Measurements from ENCODE around the gene CTSL.
"Not testable (repeated sequence)": the region's sequence is repeated elsewhere in the genome, so short reads cannot be mapped to it uniquely, and the experiment has no call there.

The CTSL gene

DNA sequence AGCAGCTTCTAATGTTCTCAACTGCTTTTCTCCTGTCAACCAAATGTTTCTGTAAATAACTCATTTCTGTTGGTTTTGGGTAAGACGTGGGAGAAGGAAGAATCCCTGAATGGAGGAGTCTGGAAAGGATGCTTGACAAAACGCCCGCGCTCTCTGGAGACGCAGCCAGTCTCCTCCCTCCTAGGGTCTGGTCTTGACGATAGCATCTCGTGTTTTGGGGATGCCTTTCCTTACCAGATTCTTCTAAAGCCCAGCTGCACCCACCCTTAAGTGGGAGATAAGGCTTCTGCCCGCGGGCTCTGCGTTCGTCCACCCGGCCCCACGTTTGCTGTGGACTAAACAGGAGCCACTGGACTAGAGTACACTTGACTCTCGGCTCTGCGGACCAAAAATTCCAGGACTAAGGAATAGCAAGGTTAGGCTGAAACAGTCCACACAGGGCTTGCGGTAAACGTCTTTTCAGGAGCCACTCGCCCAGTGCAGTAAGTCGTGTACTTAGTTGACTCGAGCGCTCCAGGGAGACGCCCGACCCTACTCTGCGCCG lies 491 bp upstream of the CTSL start:
- Mint-ChIP-seq H3K36me3 (ENCODE audit: low read depth) (no peaks in the 10 kb centered on the region), H3K27me3 (peaks cover 31% of the 10 kb centered on the region), H3K27ac (no peak overlapping the region), H3K9me3 (no peaks in the 10 kb centered on the region), H3K4me3 (peak overlapping the region; percentile 71), H3K4me1 (peaks cover 6% of the 10 kb centered on the region)
- DNase-seq, result no peak
- no peak for ATAC-seq

DNA sequence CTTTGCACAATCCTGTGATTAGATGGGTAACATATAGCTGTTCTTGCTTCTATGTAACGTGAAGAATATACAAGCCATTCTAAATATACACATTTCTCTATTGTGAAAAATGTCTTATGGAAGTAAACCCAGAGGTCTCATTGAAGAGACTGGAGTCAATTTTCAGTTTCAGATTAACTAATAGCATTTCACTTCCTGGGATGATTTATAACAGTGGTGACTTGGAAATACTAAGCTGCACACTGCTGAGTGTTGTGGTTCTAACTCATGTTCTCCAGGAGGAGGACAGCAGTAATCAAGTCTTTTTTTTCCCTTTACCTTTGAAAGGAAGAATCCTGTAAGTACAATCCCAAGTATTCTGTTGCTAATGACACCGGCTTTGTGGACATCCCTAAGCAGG lies 3.3 kb downstream of the CTSL start:
- no peak overlapping the region for H3K4me3 Mint-ChIP-seq
- H3K4me1 Mint-ChIP-seq, result peaks cover 6% of the 10 kb centered on the region
- peaks cover 38% of the 10 kb centered on the region for H3K27me3 Mint-ChIP-seq
- ATAC-seq (no peak), DNase-seq (no peak)
- H3K27ac Mint-ChIP-seq, result no peak overlapping the region
- no peaks in the 10 kb centered on the region for H3K36me3 Mint-ChIP-seq (ENCODE audit: low read depth)
- no peaks in the 10 kb centered on the region for H3K9me3 Mint-ChIP-seq

DNA sequence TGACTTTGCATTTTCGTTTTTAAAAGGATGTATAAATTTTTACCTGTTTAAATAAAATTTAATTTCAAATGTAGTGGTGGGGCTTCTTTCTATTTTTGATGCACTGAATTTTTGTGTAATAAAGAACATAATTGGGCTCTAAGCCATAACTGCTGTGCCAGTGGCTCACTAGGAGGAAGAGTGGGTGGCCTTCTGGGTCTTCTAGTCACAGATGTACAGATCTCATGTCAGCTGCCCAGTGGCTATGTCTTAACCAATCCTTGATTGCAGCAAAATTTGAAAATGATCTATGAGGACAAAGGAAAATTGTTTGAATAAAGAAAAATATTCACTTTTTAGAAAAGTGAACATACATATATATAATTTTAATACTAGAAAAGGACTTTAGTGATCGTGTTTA lies 5.4 kb downstream of the CTSL start:
- Mint-ChIP-seq H3K27me3 (peaks cover 28% of the 10 kb centered on the region), H3K4me1 (peaks cover 2% of the 10 kb centered on the region), H3K9me3 (peaks cover 4% of the 10 kb centered on the region), H3K4me3 (no peak overlapping the region), H3K27ac (no peak overlapping the region), H3K36me3 (ENCODE audit: low read depth) (no peaks in the 10 kb centered on the region)
- DNase-seq (no peak), ATAC-seq (no peak)

DNA sequence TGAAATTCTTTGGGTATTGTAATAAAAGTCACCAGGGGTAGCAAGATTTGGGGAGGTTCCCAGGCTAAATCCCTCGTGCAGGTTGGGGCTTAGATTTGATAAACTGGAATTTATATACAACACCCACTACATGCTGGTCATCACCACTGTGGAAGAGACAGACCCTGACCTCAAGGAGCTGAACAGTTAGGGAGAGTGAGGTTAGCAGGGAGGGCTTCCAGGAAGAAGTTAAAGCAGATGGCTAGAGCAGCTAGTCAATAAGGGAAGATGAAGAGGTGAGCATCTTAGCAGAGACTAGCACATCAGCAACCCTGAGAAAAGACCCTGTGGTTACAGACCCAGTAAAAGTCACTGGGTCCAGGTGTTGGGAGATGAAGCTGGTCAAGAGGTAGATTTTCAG lies 6.4 kb downstream of the CTSL start:
- Mint-ChIP-seq H3K27me3 (peaks cover 27% of the 10 kb centered on the region), H3K9me3 (peaks cover 4% of the 10 kb centered on the region), H3K4me3 (no peak overlapping the region), H3K27ac (no peak overlapping the region), H3K36me3 (ENCODE audit: low read depth) (no peaks in the 10 kb centered on the region), H3K4me1 (no peaks in the 10 kb centered on the region)
- no peak for DNase-seq
- no peak for ATAC-seq

DNA sequence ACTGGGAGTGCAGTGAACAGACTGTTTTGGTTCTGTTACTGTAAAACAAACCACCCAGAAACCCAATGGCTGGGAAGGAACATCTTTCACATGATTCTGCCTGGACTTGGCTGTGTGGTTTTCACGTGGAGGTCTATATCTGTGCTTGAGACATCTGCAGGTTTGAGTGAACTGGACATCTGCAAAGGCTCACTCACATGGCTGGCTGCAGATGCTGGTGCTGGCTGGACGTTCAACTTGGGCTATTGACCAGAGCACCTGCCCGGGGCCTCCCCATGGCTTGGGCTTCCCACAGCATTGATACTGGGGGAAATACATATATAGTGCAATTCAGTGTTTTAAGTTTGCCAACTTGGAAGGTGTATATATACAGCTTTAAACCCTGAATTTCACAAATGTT lies 6.8 kb downstream of the CTSL start:
- ATAC-seq, result no peak
- DNase-seq, result no peak
- no peaks in the 10 kb centered on the region for H3K36me3 Mint-ChIP-seq (ENCODE audit: low read depth)
- no peaks in the 10 kb centered on the region for H3K4me1 Mint-ChIP-seq
- H3K27ac Mint-ChIP-seq, result no peak overlapping the region
- H3K9me3 Mint-ChIP-seq, result peaks cover 4% of the 10 kb centered on the region
- H3K4me3 Mint-ChIP-seq, result no peak overlapping the region
- H3K27me3 Mint-ChIP-seq, result peaks cover 26% of the 10 kb centered on the region

DNA sequence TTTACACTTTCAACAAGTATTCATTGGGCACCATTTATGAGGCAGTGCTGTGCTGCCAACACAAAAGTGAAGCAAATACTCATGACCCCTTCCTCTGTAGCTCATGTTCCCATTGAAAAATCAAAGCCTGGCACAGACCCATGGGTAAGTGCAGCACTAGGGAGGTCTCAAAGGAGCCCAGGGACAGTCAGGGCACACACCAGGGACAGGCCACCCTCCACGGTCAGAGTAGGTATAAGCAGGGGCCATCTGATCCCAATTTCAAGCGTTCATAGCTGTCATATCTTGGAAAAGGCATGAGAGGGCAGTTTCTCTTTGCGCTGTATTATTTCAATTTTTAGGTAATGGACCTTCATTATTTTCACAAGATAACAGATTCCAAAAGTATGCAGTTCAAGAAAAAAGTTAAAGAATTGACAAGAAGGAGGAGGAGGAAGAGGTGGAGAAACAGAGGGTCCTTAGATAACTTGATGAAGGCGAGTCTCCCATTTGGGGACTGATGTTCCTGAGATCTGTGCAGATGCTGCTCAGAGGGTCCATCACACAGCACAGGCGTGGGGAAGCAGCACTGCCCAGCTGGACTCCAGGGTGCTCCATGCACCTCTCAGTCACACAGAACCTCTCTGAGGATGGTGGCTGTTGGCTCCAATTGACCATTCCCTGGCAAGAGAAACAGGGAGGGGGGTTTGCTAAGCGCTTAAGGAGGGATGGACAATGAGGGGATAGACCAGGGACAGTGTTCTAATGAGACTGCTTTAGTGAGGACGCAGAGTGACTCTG lies 7.5 kb downstream of the CTSL start:
- no peak overlapping the region for H3K27ac Mint-ChIP-seq
- H3K9me3 Mint-ChIP-seq, result peaks cover 4% of the 10 kb centered on the region
- DNase-seq (no peak), ATAC-seq (no peak)
- H3K36me3 Mint-ChIP-seq (ENCODE audit: low read depth), result no peaks in the 10 kb centered on the region
- peaks cover 20% of the 10 kb centered on the region for H3K27me3 Mint-ChIP-seq
- no peaks in the 10 kb centered on the region for H3K4me1 Mint-ChIP-seq
- no peak overlapping the region for H3K4me3 Mint-ChIP-seq

DNA sequence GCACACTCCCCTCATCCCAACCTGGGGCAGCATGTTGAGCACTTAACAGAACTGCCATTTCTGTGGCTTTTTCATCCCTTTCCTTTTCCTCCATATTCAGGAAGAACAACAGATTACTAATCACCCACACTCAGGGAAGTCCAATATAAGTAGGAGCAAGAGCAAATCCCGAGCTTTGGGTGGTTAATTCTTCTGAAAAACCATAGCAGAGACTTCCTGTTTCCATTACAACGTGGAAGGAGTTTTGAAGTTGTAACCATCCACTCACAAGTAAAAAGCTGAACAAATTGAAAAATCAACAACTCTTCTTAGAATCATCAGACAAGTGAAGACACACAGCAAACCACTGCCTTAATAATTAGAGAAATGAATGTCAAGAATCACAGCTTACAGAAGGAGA lies 8.2 kb downstream of the CTSL start:
- no peaks in the 10 kb centered on the region for H3K4me1 Mint-ChIP-seq
- H3K27ac Mint-ChIP-seq, result no peak overlapping the region
- H3K4me3 Mint-ChIP-seq, result no peak overlapping the region
- H3K27me3 Mint-ChIP-seq, result peaks cover 20% of the 10 kb centered on the region
- ATAC-seq, result no peak
- no peaks in the 10 kb centered on the region for H3K36me3 Mint-ChIP-seq (ENCODE audit: low read depth)
- no peak for DNase-seq
- peaks cover 4% of the 10 kb centered on the region for H3K9me3 Mint-ChIP-seq

DNA sequence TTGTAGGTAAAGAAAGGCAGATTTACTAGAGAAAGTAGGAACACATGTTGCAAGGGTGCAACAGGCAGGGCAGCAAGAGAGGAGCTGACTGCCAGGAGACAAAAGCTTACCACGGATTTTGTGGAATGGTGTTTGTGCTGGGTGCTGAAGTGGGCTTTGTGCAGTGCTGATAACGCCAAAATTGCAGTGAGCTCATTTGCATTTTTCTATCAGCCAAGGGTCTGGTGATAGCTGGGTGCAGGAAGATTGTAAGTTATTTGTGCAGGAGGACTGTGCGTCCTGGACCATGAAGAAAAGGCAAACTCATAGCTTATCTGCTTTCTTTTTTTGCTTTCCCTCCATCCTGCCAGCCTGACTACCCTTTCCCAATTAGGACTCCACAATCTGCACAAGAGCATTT lies 13.6 kb downstream of the CTSL start:
- DNase-seq, result no peak
- Mint-ChIP-seq H3K27ac (no peak overlapping the region), H3K27me3 (peaks cover 7% of the 10 kb centered on the region), H3K36me3 (ENCODE audit: low read depth) (peaks cover 3% of the 10 kb centered on the region), H3K9me3 (peaks cover 10% of the 10 kb centered on the region), H3K4me3 (no peak overlapping the region), H3K4me1 (no peaks in the 10 kb centered on the region)
- no peak for ATAC-seq

DNA sequence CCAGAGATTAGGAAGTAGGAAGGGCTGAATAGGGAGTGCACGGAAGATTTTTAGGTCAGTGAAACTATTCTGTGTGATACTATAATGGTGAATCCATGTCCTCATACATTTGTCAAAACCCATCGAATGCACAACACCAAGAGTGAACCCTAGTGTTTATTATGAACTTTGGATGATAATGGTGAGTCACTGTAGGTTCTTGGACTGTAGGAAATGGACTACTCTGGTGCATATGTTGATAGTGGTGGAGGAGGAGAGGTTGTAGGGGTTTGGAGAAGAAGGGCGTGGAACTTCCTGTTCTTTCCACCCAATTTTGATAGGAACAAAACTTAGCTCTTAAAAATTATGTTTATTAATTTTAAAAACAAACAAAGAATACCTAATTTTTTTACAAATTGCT lies 14.3 kb downstream of the CTSL start:
- Mint-ChIP-seq H3K27ac (no peak overlapping the region), H3K4me3 (no peak overlapping the region), H3K36me3 (ENCODE audit: low read depth) (peaks cover 3% of the 10 kb centered on the region), H3K4me1 (no peaks in the 10 kb centered on the region), H3K9me3 (peaks cover 10% of the 10 kb centered on the region), H3K27me3 (peaks cover 7% of the 10 kb centered on the region)
- DNase-seq, result no peak
- ATAC-seq, result no peak

DNA sequence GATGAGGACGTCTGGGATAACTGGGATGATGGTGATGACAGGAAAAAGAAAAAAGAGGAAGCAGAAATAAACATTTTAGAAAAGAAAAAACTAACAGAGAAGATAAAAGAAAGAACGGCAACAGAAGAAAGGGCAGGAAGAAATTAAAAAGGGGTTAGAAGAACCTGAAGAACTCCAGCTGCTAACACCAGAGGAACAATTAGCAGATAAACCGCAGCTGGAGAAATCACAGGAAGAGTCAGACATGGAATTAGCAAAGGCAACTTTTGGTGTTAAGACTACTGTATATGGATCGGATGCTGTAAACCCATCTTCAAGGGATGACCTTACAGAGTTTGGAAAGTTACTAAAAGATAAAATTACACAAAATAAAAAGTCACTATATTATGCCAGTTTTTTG lies 15.4 kb downstream of the CTSL start:
- Mint-ChIP-seq H3K4me3 (no peak overlapping the region), H3K36me3 (ENCODE audit: low read depth) (peaks cover 3% of the 10 kb centered on the region), H3K27ac (no peak overlapping the region), H3K9me3 (peaks cover 6% of the 10 kb centered on the region), H3K27me3 (peaks cover 7% of the 10 kb centered on the region), H3K4me1 (no peaks in the 10 kb centered on the region)
- no peak for DNase-seq
- ATAC-seq, result no peak

DNA sequence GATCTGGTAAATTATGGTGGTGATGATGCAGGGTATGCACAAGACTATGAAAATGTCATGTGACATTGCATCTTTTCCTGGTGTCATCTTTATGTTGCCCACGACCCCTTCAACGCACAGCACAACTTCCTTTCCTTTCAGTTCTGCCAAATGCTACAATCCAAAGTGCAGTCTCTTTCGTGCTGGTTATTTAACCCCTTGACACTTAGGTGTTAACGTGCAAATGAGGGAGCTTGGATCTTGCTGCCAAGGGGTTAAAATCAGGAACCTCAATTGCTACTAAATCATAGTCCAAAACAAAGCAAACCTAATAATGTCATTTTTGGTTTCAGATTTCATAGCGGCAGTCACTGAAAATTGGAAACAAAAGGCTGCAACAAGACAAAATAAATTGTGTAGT lies 16.0 kb downstream of the CTSL start:
- peaks cover 6% of the 10 kb centered on the region for H3K27me3 Mint-ChIP-seq
- H3K9me3 Mint-ChIP-seq, result peaks cover 6% of the 10 kb centered on the region
- H3K27ac Mint-ChIP-seq, result no peak overlapping the region
- H3K4me3 Mint-ChIP-seq, result no peak overlapping the region
- ATAC-seq (no peak), DNase-seq (no peak)
- H3K36me3 Mint-ChIP-seq (ENCODE audit: low read depth), result peaks cover 3% of the 10 kb centered on the region
- H3K4me1 Mint-ChIP-seq, result no peaks in the 10 kb centered on the region

DNA sequence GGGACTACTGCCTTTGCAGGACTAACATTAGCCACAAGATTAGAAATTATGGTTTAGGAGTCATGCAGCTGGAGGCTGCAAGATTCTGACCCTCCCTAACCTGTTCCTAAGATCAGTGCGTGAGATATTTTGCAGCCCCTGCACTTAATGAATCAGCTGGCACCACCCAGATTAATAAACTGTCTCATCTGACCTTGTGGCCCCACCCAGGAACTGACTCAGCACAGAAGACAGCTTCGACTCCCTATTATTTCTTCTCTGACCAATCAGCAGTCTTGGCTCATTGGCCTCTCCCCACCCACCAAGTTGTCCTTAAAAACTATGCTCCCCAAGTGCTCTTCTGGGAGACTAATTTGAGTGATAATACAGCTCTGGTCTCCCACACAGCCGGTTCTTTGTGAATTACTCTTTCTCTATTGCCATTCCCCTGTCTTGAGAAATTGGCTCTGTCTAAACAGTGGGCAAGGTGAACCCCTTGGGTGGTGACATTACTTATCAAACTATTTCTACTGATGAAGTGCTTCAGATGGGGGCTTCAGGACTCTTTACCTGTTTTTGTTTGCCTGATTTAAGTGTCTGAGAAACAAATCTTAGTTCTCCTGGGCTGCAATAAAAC lies 17.0 kb downstream of the CTSL start:
- H3K4me1 Mint-ChIP-seq, result no peaks in the 10 kb centered on the region
- H3K9me3 Mint-ChIP-seq, result peaks cover 6% of the 10 kb centered on the region
- DNase-seq (no peak), ATAC-seq (no peak)
- no peak overlapping the region for H3K27ac Mint-ChIP-seq
- H3K4me3 Mint-ChIP-seq, result no peak overlapping the region
- peaks cover 14% of the 10 kb centered on the region for H3K27me3 Mint-ChIP-seq
- H3K36me3 Mint-ChIP-seq (ENCODE audit: low read depth), result peaks cover 3% of the 10 kb centered on the region

DNA sequence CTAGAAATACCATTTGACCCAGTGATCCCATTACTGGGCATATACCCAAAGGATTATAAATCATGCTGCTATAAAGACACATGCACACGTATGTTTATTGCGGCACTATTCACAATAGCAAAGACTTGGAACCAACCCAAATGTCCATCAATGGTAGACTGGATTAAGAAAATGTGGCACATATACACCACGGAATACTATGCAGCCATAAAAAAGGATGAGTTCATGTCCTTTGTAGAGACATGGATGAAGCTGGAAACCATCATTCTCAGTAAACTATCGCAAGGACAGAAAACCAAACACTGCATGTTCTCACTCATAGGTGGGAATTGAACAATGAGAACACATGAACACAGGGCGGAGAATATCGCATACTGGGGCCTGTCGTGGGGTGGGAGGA lies 18.3 kb downstream of the CTSL start:
- not testable (repeated sequence) for H3K36me3 Mint-ChIP-seq (ENCODE audit: low read depth); ATAC-seq; H3K4me3 Mint-ChIP-seq; H3K9me3 Mint-ChIP-seq; DNase-seq; H3K27ac Mint-ChIP-seq; H3K4me1 Mint-ChIP-seq
- peaks cover 19% of the 10 kb centered on the region for H3K27me3 Mint-ChIP-seq

DNA sequence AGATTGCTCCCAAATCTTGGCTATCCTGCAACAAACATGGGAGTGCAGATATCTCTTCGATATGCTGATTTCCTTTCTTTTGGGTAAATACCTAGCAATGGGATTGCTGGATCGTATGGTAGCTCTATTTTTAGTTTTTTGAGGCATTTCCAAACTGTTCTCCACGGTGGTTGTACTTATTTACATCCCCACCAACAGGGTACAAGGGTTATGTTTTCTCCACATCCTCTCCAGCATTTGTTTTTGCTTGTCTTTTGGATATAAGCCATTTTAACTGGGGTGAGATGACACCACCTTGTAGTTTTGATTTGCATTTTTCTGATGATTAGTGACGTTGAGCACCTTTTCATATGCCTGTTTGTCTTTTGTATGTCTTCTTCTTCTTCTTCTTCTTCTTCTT lies 20.3 kb downstream of the CTSL start:
- Mint-ChIP-seq H3K4me3 (no peak overlapping the region), H3K27ac (no peak overlapping the region), H3K27me3 (peaks cover 19% of the 10 kb centered on the region), H3K9me3 (peaks cover 6% of the 10 kb centered on the region), H3K36me3 (ENCODE audit: low read depth) (peaks cover 3% of the 10 kb centered on the region), H3K4me1 (no peaks in the 10 kb centered on the region)
- DNase-seq, result no peak
- ATAC-seq, result no peak

DNA sequence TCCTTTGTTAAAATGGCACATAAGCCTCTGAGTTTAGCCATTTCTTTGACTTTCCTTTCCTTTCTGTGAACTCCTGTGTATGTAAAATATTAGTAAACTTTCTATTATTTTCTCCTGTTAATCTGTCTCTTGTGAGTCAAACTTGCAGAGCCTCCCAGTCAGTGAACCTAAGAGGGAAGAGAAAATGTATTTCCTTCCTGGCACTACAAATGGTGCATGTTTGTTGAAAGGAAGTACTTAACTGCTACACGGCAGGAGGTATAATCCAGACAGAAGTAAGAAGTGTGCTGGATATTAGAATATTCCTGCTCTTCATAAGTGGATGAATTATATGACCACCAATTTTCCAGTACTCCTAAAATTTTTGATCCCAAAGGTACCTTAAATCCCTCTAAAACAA lies 23.0 kb downstream of the CTSL start:
- DNase-seq (no peak), ATAC-seq (no peak)
- no peak overlapping the region for H3K27ac Mint-ChIP-seq
- H3K27me3 Mint-ChIP-seq, result peaks cover 17% of the 10 kb centered on the region
- H3K4me1 Mint-ChIP-seq, result no peaks in the 10 kb centered on the region
- H3K4me3 Mint-ChIP-seq, result no peak overlapping the region
- H3K36me3 Mint-ChIP-seq (ENCODE audit: low read depth), result no peaks in the 10 kb centered on the region
- peaks cover 5% of the 10 kb centered on the region for H3K9me3 Mint-ChIP-seq

Data from activated naive CD8-positive, alpha-beta T cell treated with anti-CD3 and anti-CD28 coated beads, Interleukin-2, amount 50 U/mL, for 24 hours (primary cell).